Activated CD4-positive, alpha-beta memory T cell treated with anti-CD3 and anti-CD28 coated beads for 36 hours (primary cell): Measurements from ENCODE around the gene CWC25. TPM values are rescaled to one million over a fixed set of nuclear protein-coding genes. Genes with fewer than 3 reads are reported as not detected.
"Not testable (repeated sequence)": the region's sequence is repeated elsewhere in the genome, so short reads cannot be mapped to it uniquely, and the experiment has no call there.

Experiments used
- CTCF ChIA-PET: fragments of 350-600 bp; sonication (Branson Sonifier 250); formaldehyde crosslinking; loops from one replicate; lab custom pipeline; 2021; ENCODE audit warnings: antibody characterized with exemption, inconsistent platforms; lab: Charles Lee
- POLR2A ChIA-PET: fragments of 350-600 bp; sonication (Branson Sonifier 250); formaldehyde crosslinking; loops from one replicate; lab custom pipeline; 2021; ENCODE audit warnings: antibody characterized with exemption; lab: Charles Lee
- DNase-seq: peaks from one replicate; pipeline ENCODE4 v3.0.0-alpha.2; 2020
- H3K27ac Mint-ChIP-seq: one replicate; pipeline ENCODE4 v1.8.0; 2021; ENCODE audit warnings: mixed read lengths
- H3K27me3 Mint-ChIP-seq: one replicate; pipeline ENCODE4 v1.8.0; 2021; ENCODE audit warnings: mixed read lengths
- H3K36me3 Mint-ChIP-seq: one replicate; pipeline ENCODE4 v1.8.0; 2021; ENCODE audit warnings: mixed read lengths
- H3K4me1 Mint-ChIP-seq: one replicate; pipeline ENCODE4 v1.8.0; 2021; ENCODE audit warnings: low read depth, mixed read lengths
- H3K4me3 Mint-ChIP-seq: one replicate; pipeline ENCODE4 v1.8.0; 2021; ENCODE audit warnings: mild to moderate bottlenecking, mixed read lengths
- H3K9me3 Mint-ChIP-seq: one replicate; pipeline ENCODE4 v1.8.0; 2021; ENCODE audit warnings: mixed read lengths
- intact Hi-C: fragments of 100-400 bp; cut with micrococcal nuclease; formaldehyde crosslinking; loops from one replicate; pipeline ENCODE4 v1.15.1; 2023
- total RNA-seq, 2 experiments: library from RNA; stranded (reverse); gene quantifications; one replicate each; pipeline ENCODE4 v1.2.3, GENCODE V29; 2021

Gene CWC25
- total RNA-seq, 2 experiments from 2014 or later = 21.1 to 21.5 TPM

- DNase-seq = peak; percentile 94
- H3K27me3 Mint-ChIP-seq = peaks cover 2% of the 10 kb centered on the region
- peaks cover 44% of the 10 kb centered on the region for H3K4me1 Mint-ChIP-seq
- POLR2A ChIA-PET = interaction anchor here (0.5 to 7.1 kb wide), 12 partner anchors 13 to 331 kb away, joined by 3 to 97 read pairs (median 5); partner anchors contain the start of genes CWC25, MLLT6, RPL19 and RPL23
- H3K27ac Mint-ChIP-seq = peak overlapping the region; percentile 96
- H3K9me3 Mint-ChIP-seq = no peaks in the 10 kb centered on the region
- H3K36me3 Mint-ChIP-seq = peaks cover 19% of the 10 kb centered on the region
- peak overlapping the region; percentile 87 for H3K4me3 Mint-ChIP-seq
- intact Hi-C loops = loop anchor here (1.0 to 10.0 kb wide), 5 partner anchors 16 to 284 kb away; partner anchors contain the start of genes CWC25 and RPL23
- CTCF ChIA-PET = interaction anchor here (0.8 to 4.7 kb wide), 11 partner anchors 13 to 1450 kb away, joined by 3 to 24 read pairs (median 4); partner anchors contain the start of gene RPL23
These were observed 43.9 kb upstream of the CWC25 start for GRCh38 chr17:38868817-38869525.

- Mint-ChIP-seq H3K4me3 (peak overlapping the region; percentile 87), H3K36me3 (peaks cover 19% of the 10 kb centered on the region), H3K9me3 (no peaks in the 10 kb centered on the region), H3K4me1 (peaks cover 36% of the 10 kb centered on the region), H3K27ac (peak overlapping the region; percentile 96), H3K27me3 (peaks cover 2% of the 10 kb centered on the region)
- CTCF ChIA-PET = interaction anchor here (1.1 to 1.3 kb wide), 5 partner anchors 16 to 364 kb away, joined by 3 to 6 read pairs (median 3); no protein-coding TSS in a partner anchor
- POLR2A ChIA-PET = interaction anchor here (0.6 to 7.1 kb wide), 5 partner anchors 13 to 163 kb away, joined by 3 to 97 read pairs (median 5); partner anchors contain the start of genes MLLT6 and RPL23
- intact Hi-C loops = loop anchor here (10.0 kb wide), 1 partner anchor 227 kb away; no protein-coding TSS in a partner anchor
- DNase-seq = peak; percentile 34
These were observed 43.1 kb upstream of the CWC25 start for GRCh38 chr17:38867968-38868816.

- Mint-ChIP-seq H3K27ac (peak overlapping the region; percentile 96), H3K9me3 (no peaks in the 10 kb centered on the region), H3K4me3 (peak overlapping the region; percentile 87), H3K27me3 (peaks cover 2% of the 10 kb centered on the region), H3K4me1 (peaks cover 28% of the 10 kb centered on the region), H3K36me3 (peaks cover 17% of the 10 kb centered on the region)
- CTCF ChIA-PET = interaction anchor here (1.1 to 1.3 kb wide), 4 partner anchors 16 to 286 kb away, joined by 3 to 6 read pairs (median 4); no protein-coding TSS in a partner anchor
- POLR2A ChIA-PET = interaction anchor here (0.6 to 7.1 kb wide), 4 partner anchors 16 to 162 kb away, joined by 3 to 97 read pairs (median 5); partner anchors contain the start of genes MLLT6 and RPL23
- DNase-seq = peak; percentile 77
- intact Hi-C loops = loop anchor here (10.0 kb wide), 1 partner anchor 227 kb away; no protein-coding TSS in a partner anchor
These were observed 42.3 kb upstream of the CWC25 start for GRCh38 chr17:38867179-38867967.

GRCh38 chr17:38864636-38865398, 39.7 kb upstream of the CWC25 start:
- Mint-ChIP-seq H3K9me3 (no peaks in the 10 kb centered on the region), H3K27me3 (peaks cover 2% of the 10 kb centered on the region), H3K4me1 (peaks cover 17% of the 10 kb centered on the region), H3K4me3 (no peak overlapping the region), H3K27ac (no peak overlapping the region), H3K36me3 (peaks cover 5% of the 10 kb centered on the region)
- intact Hi-C loops = loop anchor here (10.0 kb wide), 1 partner anchor 230 kb away; no protein-coding TSS in a partner anchor
- ChIA-PET CTCF (no interaction called here), POLR2A (no interaction called here)
- DNase-seq = no peak

- no peaks in the 10 kb centered on the region for H3K9me3 Mint-ChIP-seq
- H3K36me3 Mint-ChIP-seq = no peaks in the 10 kb centered on the region
- ChIA-PET CTCF (interaction anchor here (1.0 to 1.4 kb wide), 2 partner anchors 123 to 304 kb away, joined by 3 read pairs; no protein-coding TSS in a partner anchor), POLR2A (interaction anchor here (1.0 kb wide), 1 partner anchor 13 kb away, joined by 3 read pairs; no protein-coding TSS in a partner anchor)
- no peaks in the 10 kb centered on the region for H3K27me3 Mint-ChIP-seq
- DNase-seq = peak; percentile 37
- no peaks in the 10 kb centered on the region for H3K4me1 Mint-ChIP-seq
- intact Hi-C loops = loop anchor here (10.0 kb wide), 1 partner anchor 233 kb away; no protein-coding TSS in a partner anchor
- H3K4me3 Mint-ChIP-seq = no peak overlapping the region
- H3K27ac Mint-ChIP-seq = no peak overlapping the region
These were observed 36.3 kb upstream of the CWC25 start for GRCh38 chr17:38861399-38861843.

- POLR2A ChIA-PET = no interaction called here
- no peak overlapping the region for H3K4me3 Mint-ChIP-seq
These were observed 32.1 kb upstream of the CWC25 start for GRCh38 chr17:38857271-38857670.

GRCh38 chr17:38855101-38855714, 30.1 kb upstream of the CWC25 start:
- intact Hi-C loops = not testable (repeated sequence)
- CTCF ChIA-PET = interaction anchor here (1.3 to 2.3 kb wide), 6 partner anchors 14 to 320 kb away, joined by 3 to 12 read pairs (median 8); partner anchors contain the start of gene LASP1
- H3K4me3 Mint-ChIP-seq = peak overlapping the region; percentile 26

More at GRCh38 chr17:38857271-38857670, 32.1 kb upstream of the CWC25 start:
- H3K9me3 Mint-ChIP-seq = no peaks in the 10 kb centered on the region
- peaks cover 15% of the 10 kb centered on the region for H3K36me3 Mint-ChIP-seq
- no peak overlapping the region for H3K27ac Mint-ChIP-seq
- CTCF ChIA-PET = no interaction called here
- no peaks in the 10 kb centered on the region for H3K27me3 Mint-ChIP-seq
- intact Hi-C loops = no loop called here
- H3K4me1 Mint-ChIP-seq = peaks cover 11% of the 10 kb centered on the region
- no peak for DNase-seq

GRCh38 chr17:38853292-38854219, 28.4 kb upstream of the CWC25 start, which contains the start of gene RPL23:
Gene RPL23 (minus strand): TSS chr17:38853721. CDS start chr17:38853710, 11 bp downstream.
- Mint-ChIP-seq H3K36me3 (peaks cover 50% of the 10 kb centered on the region), H3K4me1 (peaks cover 38% of the 10 kb centered on the region)
- POLR2A ChIA-PET = interaction anchor here (0.6 to 8.6 kb wide), 18 partner anchors 10 to 499 kb away, joined by 3 to 97 read pairs (median 4); partner anchors contain the start of genes CWC25, FBXO47, LASP1 and PIP4K2B

More at GRCh38 chr17:38855101-38855714, 30.1 kb upstream of the CWC25 start:
- not testable (repeated sequence) for H3K9me3 Mint-ChIP-seq, H3K27me3 Mint-ChIP-seq, DNase-seq
- POLR2A ChIA-PET = interaction anchor here (4.3 to 8.6 kb wide), 2 partner anchors 15 to 31 kb away, joined by 33 to 97 read pairs; partner anchors contain the start of genes CWC25 and LASP1
- Mint-ChIP-seq H3K27ac (peak overlapping the region; percentile 38), H3K36me3 (peaks cover 35% of the 10 kb centered on the region), H3K4me1 (peaks cover 26% of the 10 kb centered on the region)

More at GRCh38 chr17:38853292-38854219, 28.4 kb upstream of the CWC25 start, which contains the start of gene RPL23:
- CTCF ChIA-PET = interaction anchor here (0.6 to 2.3 kb wide), 12 partner anchors 10 to 321 kb away, joined by 3 to 12 read pairs (median 6); partner anchors contain the start of genes CWC25 and LASP1
- H3K27me3 Mint-ChIP-seq = no peaks in the 10 kb centered on the region
- peak within 1 kb of the TSS; percentile 99 for H3K27ac Mint-ChIP-seq
- intact Hi-C loops = loop anchor here (1.0 to 5.0 kb wide), 4 partner anchors 16 to 299 kb away; partner anchors contain the start of genes CWC25 and PLXDC1
- DNase-seq = peak; percentile 95
- H3K9me3 Mint-ChIP-seq = no peaks in the 10 kb centered on the region
- peak within 1 kb of the TSS; percentile 99 for H3K4me3 Mint-ChIP-seq
